ENCODE data around the gene GRAMD4. TPM values are rescaled to one million over a fixed set of nuclear protein-coding genes. Genes with fewer than 3 reads are reported as not detected.
"Not testable (repeated sequence)": the region's sequence is repeated elsewhere in the genome, so short reads cannot be mapped to it uniquely, and the experiment has no call there.

GRAMD4 gene
- total RNA-seq, 2 experiments from 2014 or later, result 50.4 to 52.0 TPM

GRCh38 chr22:46617986-46618647, 2.1 kb upstream of the GRAMD4 start:
- Mint-ChIP-seq H3K9me3 (no peaks in the 10 kb centered on the region), H3K4me1 (ENCODE audit: low read depth) (peaks cover 15% of the 10 kb centered on the region), H3K27ac (no peak overlapping the region), H3K4me3 (no peak overlapping the region), H3K27me3 (no peaks in the 10 kb centered on the region), H3K36me3 (no peaks in the 10 kb centered on the region)
- no peak for DNase-seq
- CTCF ChIA-PET, result no interaction called here
- POLR2A ChIA-PET, result interaction anchor here (0.5 kb wide), 1 partner anchor 581 kb away, joined by 3 read pairs; no protein-coding TSS in a partner anchor
- intact Hi-C loops (cut with micrococcal nuclease), result no loop called here

- H3K36me3 Mint-ChIP-seq, result no peaks in the 10 kb centered on the region
- POLR2A ChIA-PET, result no interaction called here
- CTCF ChIA-PET, result no interaction called here
Measured at GRCh38 chr22:46618667-46619066, 1.5 kb upstream of the GRAMD4 start.

GRCh38 chr22:46619240-46619829, 851 bp upstream of the GRAMD4 start:
- Mint-ChIP-seq H3K27me3 (no peaks in the 10 kb centered on the region), H3K4me1 (ENCODE audit: low read depth) (peaks cover 3% of the 10 kb centered on the region), H3K9me3 (no peaks in the 10 kb centered on the region), H3K4me3 (no peak overlapping the region), H3K36me3 (no peaks in the 10 kb centered on the region), H3K27ac (no peak overlapping the region)
- no peak for DNase-seq
- intact Hi-C loops (cut with micrococcal nuclease), result no loop called here
- ChIA-PET POLR2A (no interaction called here), CTCF (no interaction called here)

More at GRCh38 chr22:46618667-46619066, 1.5 kb upstream of the GRAMD4 start:
- Mint-ChIP-seq H3K27ac (no peak overlapping the region), H3K27me3 (no peaks in the 10 kb centered on the region), H3K4me1 (ENCODE audit: low read depth) (peaks cover 10% of the 10 kb centered on the region), H3K9me3 (no peaks in the 10 kb centered on the region), H3K4me3 (no peak overlapping the region)
- intact Hi-C loops (cut with micrococcal nuclease), result no loop called here
- no peak for DNase-seq

GRCh38 chr22:46620588-46621242, 529 bp downstream of the GRAMD4 start:
- Mint-ChIP-seq H3K4me3 (no peak overlapping the region), H3K36me3 (no peaks in the 10 kb centered on the region), H3K9me3 (no peaks in the 10 kb centered on the region), H3K4me1 (ENCODE audit: low read depth) (no peaks in the 10 kb centered on the region), H3K27ac (no peak overlapping the region), H3K27me3 (no peaks in the 10 kb centered on the region)
- intact Hi-C loops (cut with micrococcal nuclease), result no loop called here
- no peak for DNase-seq
- CTCF ChIA-PET, result interaction anchor here (3.7 kb wide), 1 partner anchor 57 kb away, joined by 12 read pairs; no protein-coding TSS in a partner anchor
- POLR2A ChIA-PET, result no interaction called here

- DNase-seq; H3K9me3 Mint-ChIP-seq; intact Hi-C loops (cut with micrococcal nuclease); H3K27me3 Mint-ChIP-seq; H3K27ac Mint-ChIP-seq; H3K4me3 Mint-ChIP-seq; H3K4me1 Mint-ChIP-seq (ENCODE audit: low read depth); H3K36me3 Mint-ChIP-seq; POLR2A ChIA-PET: not testable (repeated sequence)
- CTCF ChIA-PET, result interaction anchor here (3.7 kb wide), 1 partner anchor 58 kb away, joined by 12 read pairs; no protein-coding TSS in a partner anchor
Measured at GRCh38 chr22:46621243-46621930, 1.2 kb downstream of the GRAMD4 start.

- Mint-ChIP-seq H3K4me3 (no peak overlapping the region), H3K4me1 (ENCODE audit: low read depth) (no peaks in the 10 kb centered on the region), H3K27ac (no peak overlapping the region), H3K36me3 (no peaks in the 10 kb centered on the region), H3K9me3 (no peaks in the 10 kb centered on the region), H3K27me3 (no peaks in the 10 kb centered on the region)
- intact Hi-C loops (cut with micrococcal nuclease), result no loop called here
- ChIA-PET POLR2A (no interaction called here), CTCF (interaction anchor here (3.7 kb wide), 1 partner anchor 58 kb away, joined by 12 read pairs; no protein-coding TSS in a partner anchor)
- DNase-seq, result no peak
Measured at GRCh38 chr22:46622081-46622521, 1.9 kb downstream of the GRAMD4 start.

- no peak for DNase-seq
- intact Hi-C loops (cut with micrococcal nuclease), result no loop called here
- ChIA-PET CTCF (no interaction called here), POLR2A (no interaction called here)
- Mint-ChIP-seq H3K27ac (no peak overlapping the region), H3K9me3 (no peaks in the 10 kb centered on the region), H3K27me3 (no peaks in the 10 kb centered on the region), H3K4me3 (no peak overlapping the region), H3K4me1 (ENCODE audit: low read depth) (no peaks in the 10 kb centered on the region), H3K36me3 (no peaks in the 10 kb centered on the region)
Measured at GRCh38 chr22:46625113-46625842, 5.1 kb downstream of the GRAMD4 start.

- no peak overlapping the region for H3K4me3 Mint-ChIP-seq
- no peaks in the 10 kb centered on the region for H3K4me1 Mint-ChIP-seq (ENCODE audit: low read depth)
- no peaks in the 10 kb centered on the region for H3K36me3 Mint-ChIP-seq
- intact Hi-C loops (cut with micrococcal nuclease), result no loop called here
- ChIA-PET POLR2A (no interaction called here), CTCF (no interaction called here)
- H3K9me3 Mint-ChIP-seq, result no peaks in the 10 kb centered on the region
- H3K27ac Mint-ChIP-seq, result no peak overlapping the region
- no peak for DNase-seq
- H3K27me3 Mint-ChIP-seq, result no peaks in the 10 kb centered on the region
Measured at GRCh38 chr22:46625843-46626349, 5.7 kb downstream of the GRAMD4 start.

GRCh38 chr22:46626356-46626755, 6.2 kb downstream of the GRAMD4 start:
- H3K27ac Mint-ChIP-seq, result no peak overlapping the region
- no peaks in the 10 kb centered on the region for H3K4me1 Mint-ChIP-seq (ENCODE audit: low read depth)
- DNase-seq, result no peak
- no peaks in the 10 kb centered on the region for H3K27me3 Mint-ChIP-seq
- CTCF ChIA-PET, result no interaction called here
- intact Hi-C loops (cut with micrococcal nuclease), result no loop called here
- POLR2A ChIA-PET, result no interaction called here
- H3K36me3 Mint-ChIP-seq, result no peaks in the 10 kb centered on the region
- no peaks in the 10 kb centered on the region for H3K9me3 Mint-ChIP-seq
- no peak overlapping the region for H3K4me3 Mint-ChIP-seq

GRCh38 chr22:46626911-46627805, 7.0 kb downstream of the GRAMD4 start:
- no peaks in the 10 kb centered on the region for H3K36me3 Mint-ChIP-seq
- POLR2A ChIA-PET, result no interaction called here
- H3K27me3 Mint-ChIP-seq, result no peaks in the 10 kb centered on the region
- DNase-seq, result no peak
- no peaks in the 10 kb centered on the region for H3K4me1 Mint-ChIP-seq (ENCODE audit: low read depth)
- H3K4me3 Mint-ChIP-seq, result no peak overlapping the region
- CTCF ChIA-PET, result no interaction called here
- H3K27ac Mint-ChIP-seq, result no peak overlapping the region
- intact Hi-C loops (cut with micrococcal nuclease), result no loop called here
- H3K9me3 Mint-ChIP-seq, result no peaks in the 10 kb centered on the region

- POLR2A ChIA-PET, result no interaction called here
- no peak overlapping the region for H3K27ac Mint-ChIP-seq
Measured at GRCh38 chr22:46627806-46628482, 7.8 kb downstream of the GRAMD4 start.

More at GRCh38 chr22:46627806-46628482, 7.8 kb downstream of the GRAMD4 start:
- CTCF ChIA-PET, result no interaction called here
- H3K9me3 Mint-ChIP-seq, result no peaks in the 10 kb centered on the region
- no peaks in the 10 kb centered on the region for H3K27me3 Mint-ChIP-seq
- no peak overlapping the region for H3K4me3 Mint-ChIP-seq
- DNase-seq, result no peak
- intact Hi-C loops (cut with micrococcal nuclease), result no loop called here
- no peaks in the 10 kb centered on the region for H3K36me3 Mint-ChIP-seq
- H3K4me1 Mint-ChIP-seq (ENCODE audit: low read depth), result no peaks in the 10 kb centered on the region

All from activated CD4-positive, alpha-beta memory T cell treated with anti-CD3 and anti-CD28 coated beads for 36 hours (primary cell).